Activated CD8-positive, alpha-beta memory T cell treated with anti-CD3 and anti-CD28 coated beads, Interleukin-2, amount 50 U/mL, for 1 hour (primary cell): ENCODE results near the gene HOXA10.

Source experiments
- DNase-seq: peaks from one replicate; pipeline ENCODE4 v3.0.0-alpha.2; 2020; ENCODE audit errors: extremely low read depth

Gene HOXA10

DNA sequence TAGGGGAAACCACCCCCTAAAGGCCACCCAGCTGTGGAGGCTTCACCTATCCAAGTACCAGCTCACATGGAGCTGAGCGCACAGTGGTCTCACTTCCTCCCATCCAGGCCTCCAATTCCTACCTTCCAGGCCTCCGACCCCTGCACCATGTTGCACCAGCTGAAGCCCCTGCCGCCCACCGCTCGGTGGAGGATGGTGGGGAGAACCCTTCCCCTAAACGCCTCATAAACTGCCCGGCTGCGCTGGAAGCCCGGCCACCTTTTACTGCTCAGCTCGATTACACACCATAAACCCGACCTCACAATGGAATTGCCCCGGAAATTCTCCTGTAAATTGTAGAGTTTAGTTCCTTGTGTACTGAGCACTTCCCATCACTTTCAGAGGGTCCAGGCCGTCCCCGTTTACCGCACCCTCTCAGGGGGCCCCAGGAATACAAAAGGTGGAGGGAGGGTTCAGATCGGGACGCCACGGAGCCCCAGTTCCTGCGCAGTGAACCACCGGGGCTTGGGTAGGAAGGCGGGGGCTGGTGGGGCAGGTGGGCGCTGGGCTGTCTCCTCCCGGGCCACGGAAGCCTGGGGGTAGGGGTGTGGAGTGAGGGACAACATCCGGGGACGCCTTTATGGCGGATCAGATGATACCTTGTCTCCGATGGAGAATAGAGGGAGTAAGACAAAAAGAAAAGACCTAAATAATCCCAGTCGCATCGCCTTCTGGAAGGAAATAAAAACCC lies 16.3 kb downstream of the HOXA10 start:
- DNase-seq = no peak

DNA sequence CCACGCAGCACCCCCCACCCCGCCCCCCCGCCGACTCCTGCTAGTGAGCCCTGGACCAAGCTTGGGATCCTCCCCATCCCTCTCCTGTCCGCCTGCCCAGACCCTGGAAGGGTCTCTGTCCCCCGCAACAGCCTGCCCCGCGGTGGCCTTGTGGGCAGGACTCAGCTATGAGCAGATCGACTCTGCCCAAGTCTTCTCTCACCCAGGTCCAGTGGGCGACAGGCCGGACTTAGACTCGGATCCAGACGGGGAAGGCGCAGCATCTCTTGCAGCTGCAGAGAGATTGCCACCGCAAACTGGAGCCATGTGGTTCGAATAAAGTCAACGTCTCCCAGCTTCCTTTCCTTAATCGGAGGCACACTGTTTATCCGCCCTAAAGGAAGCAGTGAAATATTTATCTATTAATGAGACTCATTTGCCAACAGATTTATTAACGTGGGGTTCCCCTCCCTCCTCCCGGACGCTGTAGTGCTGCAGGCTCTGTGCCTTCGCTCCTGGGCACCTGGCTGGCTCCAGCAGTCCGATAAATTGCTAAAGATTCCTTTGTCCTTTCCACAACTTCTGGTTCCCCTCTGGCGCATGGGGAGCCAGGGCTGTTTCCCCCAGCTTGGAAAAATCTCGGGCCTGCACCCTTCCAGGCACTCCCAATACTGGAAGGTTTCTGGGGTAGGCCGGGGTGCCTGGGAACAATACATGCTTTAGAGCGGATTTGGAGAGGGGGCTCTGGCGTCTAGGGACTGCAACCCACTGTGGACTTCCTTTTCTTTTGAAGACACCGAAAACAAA lies 17.0 kb downstream of the HOXA10 start:
- no peak for DNase-seq

DNA sequence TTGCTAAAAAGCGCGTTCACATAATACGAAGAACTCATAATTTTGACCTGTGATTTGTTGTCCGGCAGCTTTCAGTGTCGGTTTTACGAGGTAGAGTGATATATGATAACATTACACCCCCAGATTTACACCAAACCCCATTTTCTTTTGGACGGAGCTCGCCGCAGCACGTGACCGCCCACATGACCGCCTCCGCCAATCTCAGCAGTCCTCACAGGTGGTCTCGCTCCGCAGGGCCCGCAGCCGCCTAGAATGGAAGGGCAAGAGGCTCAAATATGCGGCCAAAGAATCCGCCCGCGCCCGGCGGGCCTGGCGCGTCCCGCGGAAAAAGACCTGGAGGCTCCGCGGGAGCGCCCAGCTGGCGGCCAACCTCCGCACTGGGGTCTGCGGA lies 17.6 kb downstream of the HOXA10 start, which contains the start of gene HOXA7:
Gene HOXA7 (minus strand): TSS at position 168 of the 391 bp plus-strand sequence. CDS start 130 bp downstream, at position 38.
- DNase-seq = no peak

DNA sequence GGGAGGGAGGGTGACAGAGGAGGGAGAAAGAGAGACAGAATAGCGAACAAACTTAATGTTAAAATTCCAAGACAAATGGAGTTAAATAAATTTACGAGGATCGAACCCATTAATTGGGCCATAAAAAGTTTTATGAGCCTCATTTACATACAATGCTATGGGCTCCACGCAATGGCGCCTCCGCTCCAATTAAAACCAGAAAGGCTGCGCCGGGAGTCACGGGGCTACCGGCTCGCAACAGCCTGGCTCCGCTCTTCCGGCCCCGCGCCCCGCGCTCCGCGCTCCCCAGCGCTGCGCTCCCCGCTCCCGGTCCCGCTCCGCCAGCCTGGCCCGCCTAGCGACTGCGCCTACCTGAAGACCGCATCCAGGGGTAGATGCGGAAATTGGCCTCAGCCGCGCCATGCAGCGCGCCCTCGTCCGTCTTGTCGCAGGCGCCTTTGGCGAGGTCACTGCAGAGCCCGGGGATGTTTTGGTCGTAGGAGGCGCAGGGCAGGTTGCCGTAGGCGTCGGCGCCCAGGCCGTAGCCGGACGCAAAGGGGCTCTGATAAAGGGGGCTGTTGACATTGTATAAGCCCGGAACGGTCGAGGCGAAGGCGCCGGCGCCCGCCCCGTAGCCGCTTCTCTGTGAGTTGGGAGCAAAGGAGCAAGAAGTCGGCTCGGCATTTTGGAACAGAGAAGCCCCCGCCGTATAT lies 18.2 kb downstream of the HOXA10 start:
- DNase-seq = no peak

DNA sequence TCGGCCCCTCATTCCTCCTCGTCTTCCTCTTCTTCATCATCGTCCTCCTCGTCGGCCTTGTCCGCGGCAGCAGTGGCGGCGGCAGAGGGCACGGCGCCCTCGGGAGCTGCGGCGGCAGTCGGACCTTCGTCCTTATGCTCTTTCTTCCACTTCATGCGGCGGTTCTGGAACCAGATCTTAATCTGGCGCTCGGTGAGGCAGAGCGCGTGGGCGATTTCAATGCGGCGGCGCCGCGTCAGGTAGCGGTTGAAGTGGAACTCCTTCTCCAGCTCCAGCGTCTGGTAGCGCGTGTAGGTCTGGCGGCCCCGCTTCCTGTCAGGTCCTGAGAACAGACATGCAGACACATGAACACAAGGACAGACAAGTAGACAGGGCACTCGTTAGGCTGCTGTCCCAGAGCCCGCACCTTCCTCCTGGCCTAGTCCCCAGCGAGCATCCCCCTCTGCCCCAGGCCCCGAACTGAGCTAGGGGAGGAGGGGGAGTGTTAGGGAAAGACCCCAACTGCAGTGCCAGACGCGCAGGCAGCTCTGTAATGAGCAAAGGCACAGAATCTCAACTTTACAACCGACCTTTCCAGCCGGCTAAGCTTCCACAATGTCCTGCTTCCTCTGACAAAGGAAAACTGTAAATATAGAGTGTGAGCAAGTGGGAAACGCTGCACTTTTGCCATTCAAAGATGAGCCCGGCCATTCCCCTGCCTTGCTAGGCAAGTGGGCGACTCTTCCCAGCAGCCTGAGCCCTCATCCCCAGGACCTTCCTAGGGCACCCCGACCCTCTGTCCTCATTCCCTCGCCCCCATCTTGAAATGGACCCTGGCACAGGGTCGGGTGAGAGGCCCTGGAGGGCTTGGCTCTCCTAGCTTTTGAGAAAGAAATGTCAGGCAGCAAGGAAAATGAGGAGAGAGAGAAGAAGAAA lies 19.0 kb downstream of the HOXA10 start:
- no peak for DNase-seq

DNA sequence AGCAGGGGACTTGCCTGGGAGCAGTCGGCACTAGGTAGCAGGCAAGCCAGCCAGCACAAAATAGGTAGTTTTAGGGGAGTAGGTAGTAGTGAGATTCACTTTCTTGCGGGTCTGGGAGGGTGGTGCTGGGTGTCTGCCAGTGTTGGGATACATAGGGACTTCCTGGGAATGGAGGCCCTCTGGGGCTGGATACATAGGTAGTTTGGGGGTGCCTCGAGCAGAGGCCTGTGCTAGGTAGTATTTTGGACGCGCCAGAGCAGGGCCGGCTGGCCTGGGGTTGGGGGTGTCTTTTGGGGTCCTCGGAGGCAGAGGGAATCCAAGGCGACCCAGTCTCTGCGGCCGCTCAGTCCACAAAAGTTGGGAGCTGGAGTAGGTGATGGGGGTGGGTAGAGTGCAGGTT lies 19.8 kb downstream of the HOXA10 start:
- DNase-seq = no peak

DNA sequence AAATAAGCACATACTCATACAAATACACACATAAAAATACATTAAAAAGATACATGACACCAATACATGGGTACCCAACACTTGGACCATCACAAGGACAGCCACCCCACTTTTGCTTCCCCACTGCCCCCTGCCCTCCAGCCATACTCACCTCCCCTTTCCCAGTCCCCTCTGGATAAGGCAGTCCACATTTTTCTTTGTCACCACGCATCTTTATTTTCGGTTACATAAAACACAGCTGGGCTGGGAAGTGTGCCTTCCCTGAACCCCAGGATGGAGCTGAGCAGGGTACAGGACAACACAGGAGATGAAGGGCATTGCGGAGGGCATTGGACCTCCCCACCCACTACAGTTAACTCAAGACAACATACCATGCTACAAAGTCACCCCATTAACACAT lies 20.6 kb downstream of the HOXA10 start:
- DNase-seq = no peak

DNA sequence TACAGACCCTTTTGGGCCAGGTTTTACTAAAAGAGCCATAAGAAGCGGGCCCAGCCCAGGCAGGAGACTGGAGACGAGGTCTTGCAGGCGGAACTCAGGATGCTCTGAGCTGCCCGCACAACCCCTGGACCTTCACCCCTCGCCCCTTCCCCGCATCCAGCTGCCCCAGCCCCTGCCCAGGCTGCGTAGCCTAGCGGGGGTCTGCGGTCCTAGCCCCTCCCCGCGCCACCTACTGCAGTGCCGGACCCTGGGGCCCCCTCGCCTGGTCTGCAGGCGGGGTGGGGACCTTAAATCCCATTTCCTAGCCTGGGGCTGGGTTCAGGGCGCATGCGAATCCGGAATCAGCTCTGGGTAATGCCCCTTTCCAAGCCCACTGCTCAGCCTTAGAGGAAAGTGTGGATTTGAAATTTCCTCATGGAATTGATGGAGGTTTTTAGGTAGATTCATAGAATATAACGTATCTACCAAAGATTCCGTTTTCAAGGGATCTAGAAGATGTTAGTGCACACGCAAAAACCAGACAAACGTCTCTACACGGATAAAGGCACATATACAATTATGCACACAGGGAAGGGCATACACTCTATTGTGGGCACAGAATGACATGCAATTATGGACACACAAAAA lies 21.2 kb downstream of the HOXA10 start:
- DNase-seq = no peak

DNA sequence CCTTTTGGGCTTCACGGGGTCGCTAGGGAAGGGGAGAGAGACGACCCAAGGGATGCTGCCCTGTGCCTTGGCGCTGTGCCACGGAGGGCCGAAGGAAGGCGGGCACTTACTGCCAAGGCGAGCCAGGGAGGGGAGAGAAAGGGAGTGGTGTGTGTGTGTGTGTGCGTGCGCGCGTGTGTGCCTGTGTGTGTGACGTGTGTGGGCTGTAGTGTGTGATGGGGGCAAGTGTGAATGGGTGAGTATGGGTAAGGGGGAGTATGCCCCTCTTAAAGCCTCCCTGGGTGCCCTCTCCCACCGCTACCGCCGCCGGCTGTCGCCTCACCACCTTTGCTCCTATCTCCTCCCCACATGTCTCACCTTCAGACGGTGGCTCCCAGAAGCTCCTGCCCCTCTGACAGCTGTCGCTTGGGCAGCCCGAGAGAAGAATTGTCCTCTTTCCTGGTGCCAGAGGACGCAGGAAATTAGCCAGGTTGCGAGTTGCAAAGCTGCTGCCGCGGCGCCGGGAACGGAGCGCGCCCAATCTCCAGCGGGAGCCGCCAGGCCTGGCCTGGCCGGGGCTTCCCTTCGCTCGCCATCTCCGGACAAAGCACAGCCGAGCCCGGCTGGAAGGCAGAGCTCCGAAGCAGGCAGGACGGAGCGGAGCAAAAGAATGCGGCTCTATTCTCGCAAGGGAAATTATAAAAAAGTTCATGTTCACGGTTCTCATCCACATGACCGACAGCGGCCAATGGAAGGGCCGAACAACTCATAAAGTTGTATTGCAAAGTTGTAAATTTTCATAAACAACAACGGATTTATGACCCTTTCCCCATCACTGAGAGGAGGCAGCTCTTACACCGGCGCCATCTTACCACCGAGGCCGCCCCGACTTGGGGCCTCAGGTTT lies 21.9 kb downstream of the HOXA10 start, which contains the start of gene HOXA3:
Gene HOXA3 (minus strand): TSS at position 653 of the 885 bp plus-strand sequence. CDS start 41,943 bp downstream, outside the sequence.
- DNase-seq = no peak

DNA sequence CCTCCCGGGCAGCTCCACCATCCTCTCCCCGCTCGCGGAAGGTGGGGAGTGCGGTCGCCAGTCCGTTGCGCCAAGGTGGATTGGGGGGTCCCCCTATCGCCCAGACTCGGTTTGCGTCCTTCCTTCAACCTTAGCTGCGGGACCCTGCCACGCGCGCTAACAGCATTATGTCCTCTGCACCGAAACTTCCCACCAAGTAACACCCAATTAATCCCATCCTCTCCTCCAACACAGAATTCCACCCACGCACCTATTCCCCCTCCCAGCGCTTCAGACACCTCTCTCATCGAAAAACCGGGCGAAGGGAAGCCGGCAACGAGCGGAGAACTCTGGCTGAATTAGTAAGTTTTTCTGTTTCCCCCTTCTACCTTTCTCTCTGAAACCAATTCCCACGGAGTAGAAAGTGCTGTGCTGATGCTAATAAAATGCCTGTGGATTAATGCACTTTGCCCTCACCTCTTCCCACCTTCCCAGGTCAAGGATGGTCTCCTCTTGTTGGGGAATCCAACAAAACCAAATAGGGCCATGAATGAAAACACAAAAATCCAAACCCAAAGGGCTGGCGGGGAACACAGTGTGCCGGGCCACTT lies 22.7 kb downstream of the HOXA10 start:
- DNase-seq = no peak

DNA sequence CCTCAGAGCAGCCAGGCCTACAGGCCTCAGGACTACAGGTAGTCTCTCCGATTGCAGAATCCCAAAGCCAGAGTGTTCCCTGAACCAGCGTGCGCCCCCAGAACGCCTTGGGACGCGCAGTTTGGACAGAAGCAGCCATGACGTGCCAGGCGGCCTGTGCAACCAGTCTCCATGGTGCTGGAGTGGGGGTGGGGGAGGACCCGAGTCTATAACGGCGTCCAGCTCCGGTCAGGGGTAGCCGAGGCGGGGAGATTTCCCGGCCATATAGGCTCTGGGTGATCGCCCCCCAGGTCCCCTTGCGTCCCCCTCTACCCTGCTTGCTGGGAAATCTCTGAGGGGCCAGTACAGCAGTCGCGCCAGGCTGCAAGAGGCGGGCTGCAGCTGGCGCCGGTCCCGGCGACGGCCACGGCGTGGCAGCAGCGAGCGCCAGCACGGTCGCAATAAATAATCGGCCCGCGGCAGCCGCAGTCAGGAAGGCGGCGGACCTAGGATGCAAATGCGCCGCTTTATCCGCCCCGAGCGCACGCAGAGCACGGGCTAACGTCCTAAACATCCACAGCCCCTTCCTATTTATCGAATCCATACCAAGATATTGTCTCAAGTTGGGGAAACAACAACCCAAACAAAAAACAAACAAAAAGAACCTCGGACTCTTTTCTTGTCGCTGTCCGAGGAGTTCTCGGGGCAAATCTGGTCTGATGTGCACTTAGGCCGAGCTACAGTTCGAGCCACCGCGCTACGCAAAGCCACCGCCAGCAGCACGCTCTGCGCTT lies 23.4 kb downstream of the HOXA10 start:
- DNase-seq = no peak

DNA sequence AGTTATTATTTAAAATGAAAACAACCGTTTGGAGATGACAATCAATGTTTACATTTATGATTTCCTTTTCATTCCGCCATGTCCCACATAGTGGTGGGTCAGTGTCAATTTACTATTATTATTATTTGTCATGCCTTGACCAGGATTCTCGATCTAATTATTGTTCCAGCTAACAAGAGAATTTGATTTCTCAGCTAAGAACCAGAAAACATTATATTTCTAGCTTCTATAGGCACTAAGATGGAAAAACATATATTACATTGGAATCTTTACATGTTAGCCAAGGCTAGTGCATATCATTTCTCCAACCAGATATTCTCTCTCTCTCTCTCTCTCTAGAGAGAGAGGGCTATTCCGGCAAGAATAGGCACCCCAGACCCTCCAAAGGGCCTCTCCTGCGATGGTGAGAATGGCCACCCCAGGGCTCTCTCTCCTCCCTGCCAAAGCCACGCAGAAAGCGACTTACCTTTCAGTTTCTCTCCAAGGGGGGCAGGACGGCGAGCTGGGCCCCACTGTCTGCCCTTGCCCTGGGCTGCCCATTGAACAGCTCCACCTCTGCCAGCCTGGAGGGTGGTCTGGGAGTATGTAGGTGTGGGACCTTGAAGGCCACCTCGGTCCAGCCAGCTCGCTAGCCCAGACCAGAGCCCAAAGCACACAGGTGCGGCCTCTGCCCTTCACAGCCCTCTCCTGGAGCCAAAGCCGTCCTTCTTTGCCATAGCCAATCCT lies 24.1 kb downstream of the HOXA10 start:
- no peak for DNase-seq

DNA sequence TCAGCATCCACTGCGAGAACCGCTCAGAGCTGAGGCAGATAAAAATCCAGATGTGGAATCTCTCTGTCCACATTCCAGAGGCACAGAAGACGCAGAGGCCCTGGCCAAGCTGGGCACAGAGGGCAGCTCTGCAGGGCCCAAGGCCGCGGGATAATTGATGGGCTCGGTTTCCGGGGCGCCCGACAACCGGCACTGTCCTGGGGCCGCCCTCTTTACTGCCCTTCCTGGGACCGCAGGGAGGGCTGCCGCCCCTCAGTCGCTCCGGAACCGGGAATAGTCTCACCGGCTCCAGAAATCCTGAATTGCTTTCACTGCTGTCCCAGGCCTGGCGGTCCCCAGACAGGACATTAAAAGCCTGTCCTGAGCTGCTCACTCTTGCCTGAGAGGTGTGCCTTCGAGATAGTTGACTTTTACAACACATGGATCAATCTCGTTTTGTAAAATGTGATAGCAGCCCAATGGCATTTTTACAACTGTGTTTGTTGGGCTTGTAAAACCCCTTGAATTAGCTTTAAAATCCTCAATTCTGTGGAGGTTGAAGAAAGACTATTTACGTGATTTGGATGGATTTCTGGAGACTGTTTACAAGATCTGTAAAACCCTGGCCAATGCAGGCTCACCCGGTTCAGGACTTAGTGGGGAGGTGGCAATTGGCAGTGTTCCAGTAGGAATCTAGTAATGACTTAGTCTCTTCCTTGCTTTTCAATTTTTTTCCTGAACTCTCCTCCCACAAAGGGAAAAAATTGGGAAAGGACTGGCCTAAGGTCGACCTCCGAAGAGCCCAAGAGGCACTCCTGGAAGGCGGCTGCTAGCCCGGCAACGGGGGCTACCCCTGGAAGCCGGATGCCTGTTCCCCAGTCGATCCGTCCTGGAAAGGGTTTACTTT lies 25.1 kb downstream of the HOXA10 start:
- DNase-seq = no peak

DNA sequence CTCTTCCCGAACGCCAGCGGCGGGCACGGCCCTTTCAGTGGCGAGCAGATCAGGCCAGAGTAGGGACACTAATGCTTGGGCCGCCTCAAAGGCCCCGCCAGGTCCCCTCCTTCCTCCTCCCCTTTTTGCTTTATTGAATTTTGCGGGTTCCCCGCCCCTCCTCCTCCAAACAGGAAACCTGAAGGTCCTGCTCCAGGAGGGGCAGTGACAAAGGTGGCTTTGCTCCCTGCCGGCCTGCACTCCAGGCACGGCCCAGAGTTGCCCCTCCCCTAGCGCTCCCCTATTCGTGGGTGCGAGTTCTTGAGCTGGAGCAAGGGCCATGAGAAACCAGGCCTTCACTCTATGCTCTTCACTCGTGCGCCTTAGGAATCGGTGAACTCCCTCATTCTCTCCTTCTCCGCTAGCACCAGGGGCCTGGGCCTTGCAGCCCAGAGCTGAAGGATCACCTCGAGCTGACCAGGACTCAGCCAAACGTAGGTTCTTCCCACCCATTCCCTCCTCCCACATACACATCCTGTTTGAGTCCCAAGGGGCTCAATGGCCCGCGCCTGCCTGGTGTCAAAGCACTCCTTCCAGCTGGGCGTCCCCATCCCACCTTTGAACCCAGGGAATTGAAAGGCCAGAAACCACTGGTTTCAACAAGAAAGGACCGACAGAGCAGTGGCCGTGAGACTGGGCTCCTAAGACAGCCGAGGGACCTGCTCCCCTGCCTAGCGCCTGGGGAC lies 25.9 kb downstream of the HOXA10 start:
- no peak for DNase-seq

DNA sequence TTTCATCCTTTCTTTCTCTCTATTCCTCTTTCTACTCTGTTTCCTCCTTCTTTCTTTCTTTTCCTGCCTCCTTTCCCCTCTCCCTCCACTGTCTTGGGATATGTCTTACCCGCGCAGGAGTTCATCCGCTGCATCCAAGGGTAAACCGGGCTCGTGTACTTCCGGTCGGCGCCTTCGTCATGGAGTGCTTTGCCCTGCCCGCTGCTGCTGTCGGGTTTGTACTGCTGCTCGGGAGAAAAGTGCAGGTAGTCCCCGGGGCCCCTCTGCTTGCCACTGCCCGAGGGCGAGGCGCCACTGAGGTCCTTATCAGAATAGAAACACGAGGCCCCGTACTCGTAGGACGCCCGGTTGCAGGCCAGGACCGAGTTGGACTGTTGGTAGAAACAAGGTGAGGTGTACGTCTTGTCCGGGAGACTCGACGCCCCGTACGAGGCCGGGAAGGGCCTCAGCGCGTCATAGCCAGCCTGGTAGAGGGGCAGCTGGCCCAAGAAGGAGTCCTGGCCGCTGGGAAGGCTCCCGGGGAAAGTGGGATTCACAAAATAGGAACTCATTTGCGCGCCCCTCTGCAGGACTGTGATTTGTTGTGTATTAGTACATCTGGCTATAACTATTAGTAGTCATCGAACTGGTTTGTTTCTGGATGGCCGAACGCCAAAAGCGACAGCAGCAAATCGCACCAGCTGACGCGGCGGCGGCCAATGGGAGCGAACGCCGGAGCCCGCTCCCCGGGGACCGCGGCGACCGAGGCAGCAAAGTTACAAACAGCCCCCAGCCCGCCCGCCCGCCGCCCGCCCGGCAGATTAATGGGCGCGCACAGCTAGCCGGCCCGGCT lies 26.7 kb downstream of the HOXA10 start, which contains the start of gene HOXA6:
Gene HOXA6 (minus strand): TSS at position 576 of the 832 bp plus-strand sequence. CDS start 25 bp downstream, at position 551.
- no peak for DNase-seq
